Activated CD4-positive, alpha-beta T cell treated with anti-CD3 and anti-CD28 coated beads, Interleukin-2, amount 50 U/mL, for 1 hour (primary cell): ENCODE data around the gene OTOGL.
"Not testable (repeated sequence)": the region's sequence is repeated elsewhere in the genome, so short reads cannot be mapped to it uniquely, and the experiment has no call there.

Source experiments
- DNase-seq: peaks from one replicate; pipeline ENCODE4 v3.0.0-alpha.2; 2020

Gene OTOGL

GRCh38 chr12:80189241-80189640, 89.9 kb downstream of the OTOGL start:
- DNase-seq: no peak

DNA sequence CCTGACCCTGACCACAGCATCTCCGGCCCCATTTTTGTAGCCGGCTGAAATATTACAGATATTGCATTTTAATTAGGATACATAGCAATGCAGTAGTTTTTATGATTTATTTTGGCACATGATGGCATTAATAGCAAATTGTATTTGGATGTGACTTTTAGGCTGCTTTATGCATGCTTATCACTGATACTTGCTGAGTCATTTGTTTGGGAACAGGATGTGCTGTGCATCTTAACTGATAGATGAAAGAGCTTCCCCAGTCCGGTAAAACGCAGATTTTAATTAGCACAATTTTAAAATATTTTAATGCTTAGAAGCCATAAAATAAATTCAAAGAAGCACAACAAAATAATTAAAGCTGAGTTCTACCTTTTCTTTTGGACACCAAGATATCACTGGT, 90.7 kb downstream of the OTOGL start:
- DNase-seq: no peak

DNA sequence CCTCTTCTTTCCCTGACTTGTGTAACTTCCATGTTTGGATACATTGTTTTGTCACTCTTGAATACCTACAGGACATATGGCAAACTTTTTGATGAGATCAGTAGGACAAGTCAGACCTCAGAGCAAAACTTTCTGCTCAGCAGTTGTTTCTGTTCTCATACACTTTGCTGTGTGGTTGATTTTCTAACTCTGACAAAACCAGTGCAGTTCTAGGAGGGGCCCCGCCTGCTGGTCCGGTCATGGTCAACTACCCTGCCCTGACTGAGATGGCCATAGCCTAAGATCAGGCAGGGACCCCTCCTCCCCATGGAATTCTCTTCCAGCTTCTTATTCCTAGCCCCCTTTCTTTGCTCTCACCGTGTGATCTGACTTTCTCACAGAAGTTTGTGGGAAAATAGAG, 92.8 kb downstream of the OTOGL start:
- no peak for DNase-seq

GRCh38 chr12:80193865-80194264, 94.5 kb downstream of the OTOGL start:
- DNase-seq: no peak

DNA sequence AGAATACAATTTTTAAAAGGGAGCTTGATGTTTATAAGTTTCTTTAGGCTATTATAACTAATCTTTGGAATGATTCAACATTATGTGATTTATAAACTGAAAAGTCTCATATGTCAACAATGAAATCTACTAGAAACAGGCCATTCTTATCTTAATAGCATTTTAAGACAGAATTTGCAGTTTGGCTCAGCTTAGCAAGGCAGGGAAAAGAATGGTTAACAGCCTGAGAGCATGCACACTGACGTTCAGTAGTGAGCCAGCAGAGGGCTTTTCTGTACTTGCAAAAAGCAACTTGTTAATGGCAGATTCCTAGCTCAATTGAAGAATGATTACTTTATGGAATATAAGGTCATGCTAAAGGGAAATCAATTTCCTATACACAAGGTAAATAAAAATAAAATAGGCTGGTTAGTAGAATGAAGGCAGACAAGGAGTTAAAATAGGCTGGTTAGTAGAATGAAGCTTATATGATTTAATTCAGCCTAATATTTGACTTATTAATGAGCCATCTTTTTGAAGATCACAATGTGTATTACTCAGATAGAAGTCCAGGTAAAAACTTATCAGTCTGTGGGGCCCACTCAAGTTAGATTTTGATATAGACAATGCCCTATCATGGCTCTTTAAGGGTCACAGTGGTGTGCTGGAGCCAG, 95.9 kb downstream of the OTOGL start:
- no peak for DNase-seq

DNA sequence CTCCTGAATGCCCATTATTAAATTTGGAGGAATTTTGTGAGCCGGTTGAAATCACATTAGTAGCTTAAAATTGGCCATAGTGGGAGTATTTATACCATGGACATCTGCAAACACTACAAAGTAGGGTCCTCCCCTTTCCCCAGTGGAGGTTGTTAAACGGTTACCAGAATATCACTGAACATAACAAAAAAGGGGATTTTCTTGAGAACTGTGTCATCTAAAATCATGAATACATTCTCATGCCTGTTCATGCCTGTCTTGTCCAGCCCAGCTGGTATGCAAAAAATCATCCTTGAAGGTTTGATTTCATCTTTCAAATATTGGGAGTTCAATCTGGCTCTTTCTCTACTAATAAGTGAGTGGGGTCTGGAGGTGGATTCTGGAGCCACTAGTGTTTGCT, 96.4 kb downstream of the OTOGL start:
- no peak for DNase-seq

DNA sequence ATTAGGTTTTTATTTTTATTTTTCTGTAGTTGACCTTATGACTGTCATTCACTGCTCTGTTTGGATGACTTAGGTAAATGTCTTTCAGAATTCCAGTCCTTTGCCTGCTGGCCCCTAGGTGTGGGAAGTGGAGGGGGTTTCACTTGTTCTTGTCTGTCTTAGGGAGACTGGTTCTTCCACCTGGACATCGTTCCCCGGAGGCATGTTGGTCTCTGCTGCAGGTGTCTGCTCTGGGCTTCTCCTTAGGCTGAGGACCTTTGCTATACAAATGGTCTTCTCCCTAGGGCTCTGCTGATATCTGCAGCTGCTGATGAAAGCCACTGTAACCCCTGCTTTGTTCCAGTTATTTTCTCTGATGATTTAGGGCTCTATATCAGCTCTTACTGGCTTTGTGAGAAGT, 97.1 kb downstream of the OTOGL start:
- DNase-seq: no peak

DNA sequence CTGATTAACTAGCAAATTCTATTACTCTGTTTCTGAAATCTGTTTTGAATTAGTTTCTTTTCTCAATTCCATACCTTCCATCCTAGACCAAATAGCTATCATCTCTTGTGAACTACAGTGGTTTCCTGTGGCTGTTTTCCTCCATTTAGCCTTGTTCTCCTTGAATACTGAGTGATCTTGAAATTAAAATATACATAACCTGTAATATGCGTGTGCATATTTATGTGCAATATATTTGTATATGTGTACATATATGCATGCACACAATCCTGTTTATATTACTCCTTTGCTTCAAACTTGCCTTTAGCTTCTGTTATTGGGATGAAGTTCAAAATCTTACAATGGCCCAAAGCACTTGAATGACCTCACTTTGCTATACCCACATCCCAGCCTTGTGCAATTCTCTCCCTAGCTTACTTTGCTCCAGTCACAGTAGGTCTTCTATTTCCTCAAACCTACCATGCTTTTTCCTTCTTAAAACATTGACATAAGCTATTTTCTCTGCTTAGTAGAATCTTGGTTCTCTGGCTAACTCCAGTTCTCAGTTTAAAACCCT, 99.5 kb downstream of the OTOGL start:
- no peak for DNase-seq

GRCh38 chr12:80199931-80200330, 100.6 kb downstream of the OTOGL start:
- no peak for DNase-seq

- DNase-seq: no peak
Measured at GRCh38 chr12:80200414-80200813, 101.1 kb downstream of the OTOGL start.

DNA sequence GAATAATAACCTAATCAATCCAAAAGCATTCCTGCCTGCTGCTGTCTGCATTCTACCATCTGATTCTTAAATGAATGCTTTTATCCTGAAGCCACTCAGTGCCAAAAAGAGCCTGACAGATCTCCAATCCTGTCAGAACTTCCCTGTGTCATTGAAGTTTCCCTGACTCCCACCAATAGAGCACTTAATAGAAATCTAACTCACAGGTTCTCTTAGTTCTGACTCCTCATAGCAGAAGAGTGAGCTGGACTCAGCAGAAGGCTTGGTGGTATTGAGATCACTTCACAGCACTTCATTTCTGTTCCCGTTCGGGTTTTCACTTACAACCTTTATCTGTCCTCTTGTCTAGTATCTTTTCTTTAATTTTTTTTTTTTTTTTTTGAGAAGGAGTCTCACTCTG, 102.6 kb downstream of the OTOGL start:
- DNase-seq: no peak

DNA sequence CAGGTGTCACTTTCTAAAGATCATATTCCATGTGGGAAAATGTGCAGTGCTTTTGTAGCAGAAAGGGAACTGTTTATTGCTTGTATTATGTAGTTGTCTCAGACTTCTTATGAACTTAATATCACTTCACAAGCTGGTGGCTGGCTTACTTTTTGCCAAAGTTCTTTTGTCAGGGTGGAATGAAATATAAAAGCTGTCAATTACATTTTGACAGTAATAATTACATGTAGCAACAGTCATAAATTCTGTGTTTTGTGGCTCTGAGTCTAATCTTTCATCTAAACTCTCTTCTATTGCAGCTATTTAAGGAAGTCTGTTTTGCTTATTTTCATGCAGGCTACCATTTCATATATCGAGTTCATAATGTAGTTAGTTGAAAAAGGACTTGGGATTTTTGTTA, 106.6 kb downstream of the OTOGL start:
- DNase-seq: no peak

DNA sequence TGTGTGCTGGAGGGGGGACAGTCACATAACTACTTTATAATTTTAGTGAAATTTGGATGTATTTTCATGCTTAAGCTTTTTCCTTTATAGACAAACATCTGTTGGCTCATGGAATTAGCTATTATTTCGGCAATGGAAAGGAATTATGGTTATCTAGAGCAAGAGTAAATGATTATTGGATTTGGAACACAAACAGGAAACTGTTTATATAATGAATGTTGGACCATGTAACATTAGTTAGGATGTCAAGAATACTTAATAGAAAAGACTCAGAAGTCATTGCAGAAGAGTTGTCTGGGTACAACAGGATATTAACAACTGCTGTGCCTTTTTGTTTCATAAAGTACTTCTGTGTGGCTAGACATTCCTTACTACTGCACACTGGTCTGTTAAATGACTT, 108.7 kb downstream of the OTOGL start:
- DNase-seq: no peak

- no peak for DNase-seq
Measured at GRCh38 chr12:80211671-80212070, 112.3 kb downstream of the OTOGL start.

- DNase-seq: no peak
Measured at GRCh38 chr12:80212938-80213645, 113.8 kb downstream of the OTOGL start.

DNA sequence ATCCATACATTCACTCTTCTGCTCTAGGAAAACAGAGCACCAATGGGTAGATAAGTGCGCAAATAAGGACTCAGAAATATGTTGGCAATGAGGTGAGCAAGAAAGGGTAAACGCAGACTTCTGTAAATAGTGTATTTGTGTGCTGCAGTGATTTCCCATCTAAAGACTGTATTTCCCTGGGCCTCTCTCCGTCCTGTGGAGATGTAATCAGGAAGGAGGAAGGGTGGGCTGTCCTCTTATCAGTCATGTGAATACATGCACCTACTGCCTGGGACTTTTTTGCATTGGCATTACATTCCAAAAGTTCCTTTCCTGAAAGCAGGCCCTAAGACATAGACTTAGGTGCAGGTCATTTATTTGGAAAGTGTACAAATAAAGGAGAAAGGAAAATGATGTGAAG, 114.5 kb downstream of the OTOGL start:
- DNase-seq: no peak

- no peak for DNase-seq
Measured at GRCh38 chr12:80217011-80217535, 117.7 kb downstream of the OTOGL start.

DNA sequence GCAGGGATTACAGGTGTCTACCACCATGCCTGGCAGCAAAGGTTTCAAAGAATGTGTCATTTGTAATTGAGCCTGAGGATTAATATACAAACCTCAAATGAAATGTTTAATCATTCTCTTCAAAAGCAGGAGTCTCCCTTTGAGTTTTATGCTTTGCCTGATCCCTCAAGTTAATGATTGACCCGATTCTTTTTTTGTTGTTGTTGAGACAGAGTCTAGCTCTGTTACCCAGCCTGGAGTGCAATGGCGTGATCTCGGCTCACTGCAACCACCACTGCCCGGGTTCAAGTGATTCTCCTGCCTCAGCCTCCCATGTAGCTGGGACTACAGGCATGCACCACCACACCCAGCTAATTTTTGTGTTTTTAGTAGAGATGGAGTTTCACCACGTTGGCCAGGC, 119.6 kb downstream of the OTOGL start:
- DNase-seq: not testable (repeated sequence)

- no peak for DNase-seq
Measured at GRCh38 chr12:80219345-80219744, 120.0 kb downstream of the OTOGL start.

DNA sequence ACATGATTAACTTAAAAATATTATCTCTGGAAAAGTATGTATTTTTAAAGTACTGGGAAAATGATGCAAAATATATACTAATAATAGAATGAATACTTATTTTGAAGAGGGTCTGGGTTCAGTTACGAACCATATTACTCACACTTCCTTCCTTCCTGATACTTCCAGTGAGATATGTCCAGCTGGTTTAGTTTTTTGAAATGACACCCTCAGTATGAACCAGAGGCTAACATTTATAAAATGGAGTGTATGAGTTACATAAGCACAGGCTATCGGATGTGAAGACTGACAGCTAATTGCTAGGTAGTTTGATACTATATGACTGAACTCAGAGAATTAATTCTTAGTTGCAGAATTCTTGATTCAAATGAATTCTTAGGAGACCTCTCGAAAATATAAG, 122.9 kb downstream of the OTOGL start:
- DNase-seq: no peak

DNA sequence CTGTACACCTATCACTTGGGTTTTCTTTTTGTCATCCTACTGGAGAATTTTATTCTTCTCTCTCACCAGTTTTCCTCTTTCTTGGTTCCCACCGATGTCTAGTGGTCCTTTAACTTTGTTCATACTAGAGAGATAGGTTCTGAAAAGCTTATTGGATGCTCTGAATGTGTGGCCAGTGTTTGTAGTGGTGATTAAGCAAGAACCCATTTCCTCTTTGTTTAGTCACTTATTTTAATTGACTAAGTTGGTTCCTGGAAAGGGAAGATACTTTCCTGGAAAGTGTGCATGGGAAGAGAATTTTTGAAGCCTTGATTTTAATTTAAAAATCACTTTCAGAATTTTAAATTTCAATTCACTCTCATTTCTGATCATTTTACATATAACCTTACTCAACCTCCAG, 127.2 kb downstream of the OTOGL start:
- no peak for DNase-seq

DNA sequence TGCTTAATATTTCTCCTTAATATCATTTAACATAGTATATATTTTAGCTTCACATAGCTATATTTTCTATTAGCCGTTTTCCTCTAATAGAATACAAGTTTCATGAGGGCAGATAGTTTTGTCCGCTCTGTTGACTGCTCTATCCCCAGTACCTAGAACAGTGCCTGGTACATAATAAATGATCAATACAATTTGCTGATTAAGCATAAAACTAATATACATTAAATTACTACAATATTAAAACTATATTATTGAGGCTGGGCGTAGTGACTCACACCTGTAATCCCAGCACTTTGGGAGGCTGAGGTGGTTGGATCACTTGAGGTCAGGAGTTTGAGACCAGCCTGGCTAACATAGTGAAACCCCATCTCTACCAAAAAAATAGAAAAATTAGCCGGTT, 128.6 kb downstream of the OTOGL start:
- not testable (repeated sequence) for DNase-seq

DNA sequence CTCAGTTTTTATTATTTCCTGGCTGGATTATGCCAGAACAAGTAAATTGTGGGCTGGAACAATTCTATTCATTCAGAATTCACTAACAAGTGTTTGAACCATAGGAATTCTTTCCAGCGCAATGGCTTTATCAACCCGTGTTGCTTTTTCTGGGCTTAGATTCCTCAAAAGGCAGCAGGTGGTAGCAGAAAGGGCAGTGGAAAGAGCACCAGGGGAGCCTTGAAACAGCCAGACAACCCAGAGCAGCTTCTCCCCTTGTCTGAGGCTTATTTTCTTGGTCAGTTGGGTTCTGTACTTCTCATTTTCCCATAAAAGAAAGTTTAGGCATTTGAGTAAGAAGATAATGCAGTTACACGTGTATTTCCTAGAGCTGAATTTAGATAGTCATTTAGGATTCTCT, 130.7 kb downstream of the OTOGL start:
- no peak for DNase-seq

- DNase-seq: no peak
Measured at GRCh38 chr12:80232837-80233236, 133.5 kb downstream of the OTOGL start.
